Right cardiac atrium (tissue), 5 donors: ENCODE data around the gene FAM219B. TPM values are rescaled to one million over a fixed set of nuclear protein-coding genes. Genes with fewer than 3 reads are reported as not detected.

ENCODE experiments used
- polyA plus RNA-seq: library from polyadenylated mRNA; stranded (reverse); fragments of 200-250 nt; gene quantifications from one replicate; pipeline ENCODE4 v1.2.3, GENCODE V29; 2013
- total RNA-seq, 4 donors: library from RNA; stranded (reverse); fragmentation: NEBNext Ultra II Directional; extraction: Animal tissue kit (Norgen Biotek cat#: 25700); gene quantifications; one replicate each; pipeline ENCODE4 v1.2.1, GENCODE V29; 2021
- donor health status: healthy with polysubstance abuse.
- donor health status: DM: no; HTN: yes; CAD: no.
- donor health status: DM: no; HTN: no; CAD: no.
- donor health status: DM: no; HTN: yes; CAD: no; lungs with severe emphysema.
- donor health status: DM: yes; HTN: yes; CAD: no.

The FAM219B gene
- total and polyA plus RNA-seq, 5 donors: 44.9 to 128 (median 118) TPM

Other genes starting within 250 kb of the FAM219B start
- gene EDC3, start 210.8 kb downstream of the FAM219B start, total RNA-seq: 10 to 100 TPM; 14.1 to 19.7 (median 17.2) TPM
- gene EDC3, start 210.8 kb downstream of the FAM219B start, polyA plus RNA-seq: 8.6 TPM
- 1 to 10 TPM in 1 of 4 donors, under 1 TPM in 1, not detected in 2; 0.12 to 1.1 TPM for gene CYP1A1, start 181.3 kb downstream of the FAM219B start, total RNA-seq
- 0.59 TPM for gene CYP1A1, start 181.3 kb downstream of the FAM219B start, polyA plus RNA-seq
- gene CYP1A2, start 158.0 kb downstream of the FAM219B start, total RNA-seq: not detected
- gene CYP1A2, start 158.0 kb downstream of the FAM219B start, polyA plus RNA-seq: 0.07 TPM
- 10 to 100 TPM; 52.9 to 68.3 (median 60.9) TPM for gene CSK, start 124.8 kb downstream of the FAM219B start, total RNA-seq
- gene CSK, start 124.8 kb downstream of the FAM219B start, polyA plus RNA-seq: 44.3 TPM
- 100 to 1,000 TPM in 3 of 4 donors, 10 to 100 TPM in 1; 66.2 to 216 (median 131) TPM for gene LMAN1L, start 94.0 kb downstream of the FAM219B start, total RNA-seq
- gene LMAN1L, start 94.0 kb downstream of the FAM219B start, polyA plus RNA-seq: 84.7 TPM
- gene CPLX3, start 80.2 kb downstream of the FAM219B start, total RNA-seq: 10 to 100 TPM; 13.0 to 31.0 (median 20.9) TPM
- gene CPLX3, start 80.2 kb downstream of the FAM219B start, polyA plus RNA-seq: 13.3 TPM
- 10 to 100 TPM; 34.9 to 49.3 (median 45.9) TPM for gene ULK3, start 63.7 kb downstream of the FAM219B start, total RNA-seq
- gene ULK3, start 63.7 kb downstream of the FAM219B start, polyA plus RNA-seq: 35.0 TPM
- gene SCAMP2, start 33.5 kb downstream of the FAM219B start, total RNA-seq: 10 to 100 TPM; 52.2 to 67.1 (median 61.7) TPM
- gene SCAMP2, start 33.5 kb downstream of the FAM219B start, polyA plus RNA-seq: 36.1 TPM
- 10 to 100 TPM; 39.1 to 59.8 (median 47.7) TPM for gene MPI, start 16.8 kb downstream of the FAM219B start, total RNA-seq
- gene MPI, start 16.8 kb downstream of the FAM219B start, polyA plus RNA-seq: 47.9 TPM
- 100 to 1,000 TPM; 802 to 917 (median 853) TPM for gene COX5A, start 31.2 kb upstream of the FAM219B start, total RNA-seq
- 2,062 TPM for gene COX5A, start 31.2 kb upstream of the FAM219B start, polyA plus RNA-seq
- gene RPP25, start 49.9 kb upstream of the FAM219B start, total RNA-seq: 1 to 10 TPM; 5.3 to 8.1 (median 6.3) TPM
- 3.5 TPM for gene RPP25, start 49.9 kb upstream of the FAM219B start, polyA plus RNA-seq
- gene SCAMP5, start 88.7 kb upstream of the FAM219B start, total RNA-seq: 10 to 100 TPM in 1 of 4 donors, 1 to 10 TPM in 3; 4.5 to 10.2 (median 7.4) TPM
- gene SCAMP5, start 88.7 kb upstream of the FAM219B start, polyA plus RNA-seq: 4.7 TPM
- 1 to 10 TPM; 4.7 to 6.3 (median 5.2) TPM for gene PPCDC, start 116.7 kb upstream of the FAM219B start, total RNA-seq
- gene PPCDC, start 116.7 kb upstream of the FAM219B start, polyA plus RNA-seq: 12.6 TPM